GM19463 (cell line): ENCODE results near the gene AUTS2.

Experiments used
- ATAC-seq: cut with Tn5 transposase; IDR thresholded peaks from one replicate; pipeline ENCODE4 v1.9.1; 2021; ENCODE audit warnings: mild to moderate bottlenecking, moderate library complexity; ENCODE audit not compliant: unreplicated experiment

Gene AUTS2

GRCh38 chr7:69751026-69751425, 152.8 kb downstream of the AUTS2 start:
- ATAC-seq = no peak

DNA sequence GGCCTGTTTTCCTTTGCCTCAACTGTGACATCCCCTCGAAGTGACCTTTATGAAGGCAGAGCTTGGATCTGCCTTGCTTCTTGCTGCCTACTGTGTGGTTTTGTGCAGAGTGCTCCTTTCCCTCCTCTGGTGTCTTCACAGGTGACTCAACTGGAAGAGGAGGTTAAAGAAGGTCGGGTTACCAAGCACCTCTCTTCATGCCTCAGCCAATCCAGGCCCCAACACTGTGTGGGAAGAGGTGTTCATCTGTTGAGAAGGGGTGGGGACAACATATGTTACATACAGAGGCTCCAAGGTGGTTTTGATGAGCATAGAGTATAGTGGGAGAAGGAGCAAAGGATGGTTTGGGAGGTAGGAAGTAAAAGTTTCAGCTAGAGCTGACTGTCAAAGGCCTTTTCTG, 155.7 kb downstream of the AUTS2 start:
- ATAC-seq = no peak

- ATAC-seq = no peak
These were observed 156.2 kb downstream of the AUTS2 start for GRCh38 chr7:69754476-69754875.

GRCh38 chr7:69756235-69756634, 158.0 kb downstream of the AUTS2 start:
- no peak for ATAC-seq

DNA sequence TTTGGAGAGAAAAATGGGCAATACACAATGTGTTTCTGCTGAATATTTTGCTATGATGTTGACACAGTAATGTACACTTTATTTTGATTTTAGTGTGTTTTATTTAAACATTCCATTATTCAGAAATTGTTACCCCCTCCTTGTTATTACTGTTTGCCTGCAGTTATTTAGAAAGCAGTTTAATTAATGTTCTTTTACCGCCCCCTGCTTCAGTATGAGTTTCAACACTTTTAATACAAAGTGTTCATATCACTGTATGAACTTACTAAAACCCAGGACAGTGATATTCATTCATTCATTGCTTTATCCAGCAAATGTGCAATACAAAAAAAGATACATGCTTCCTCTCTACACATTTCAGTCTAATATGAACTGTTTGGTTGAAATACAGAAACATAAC, 159.3 kb downstream of the AUTS2 start:
- no peak for ATAC-seq

DNA sequence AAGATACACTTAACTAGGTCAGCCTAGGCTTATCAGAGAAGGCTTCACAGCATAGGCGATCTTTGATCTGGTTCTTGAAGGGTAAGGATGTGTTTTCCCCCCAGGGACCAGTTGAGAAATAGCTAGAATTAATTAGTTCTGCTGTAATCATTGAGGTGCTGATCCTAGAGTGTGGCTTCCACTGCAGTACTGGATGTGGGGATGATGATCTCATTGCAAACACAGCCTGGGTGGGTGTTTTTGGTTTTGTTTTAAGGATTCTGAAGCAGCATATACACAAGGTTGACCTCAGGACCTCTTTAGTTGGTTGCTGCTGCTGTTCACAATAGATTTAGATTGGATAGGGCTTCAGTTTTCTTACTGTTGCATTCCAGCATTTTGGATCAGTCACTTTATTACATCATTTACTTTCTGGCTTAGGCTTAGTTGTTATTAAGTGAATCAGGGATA, 159.7 kb downstream of the AUTS2 start:
- ATAC-seq = no peak

- ATAC-seq = no peak
These were observed 161.1 kb downstream of the AUTS2 start for GRCh38 chr7:69759373-69759772.

- ATAC-seq = no peak
These were observed 163.1 kb downstream of the AUTS2 start for GRCh38 chr7:69761290-69761922.

DNA sequence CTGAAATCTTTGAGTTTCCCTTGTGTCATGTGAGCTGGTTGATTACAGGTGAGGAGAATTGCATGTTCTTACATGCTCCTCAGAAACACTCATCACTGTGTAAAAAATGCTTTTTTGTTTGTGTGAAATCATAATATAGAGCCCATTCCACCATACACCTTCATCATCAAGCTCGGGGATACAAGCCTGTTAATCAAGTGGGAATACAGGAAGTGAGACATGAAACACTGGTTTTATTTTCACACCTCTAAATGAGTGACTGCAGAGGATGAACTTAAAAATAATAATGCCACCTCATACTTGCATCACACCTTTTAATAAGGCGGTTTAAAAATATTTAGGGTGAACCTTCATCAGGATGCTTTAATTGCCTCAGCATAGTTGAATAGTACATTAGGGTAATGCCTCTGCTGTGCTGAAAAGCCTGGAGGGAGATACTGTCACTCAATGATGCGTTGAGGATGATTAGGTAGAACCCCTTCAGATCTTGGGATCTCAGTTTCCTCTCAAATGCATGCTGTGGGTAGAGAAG, 164.6 kb downstream of the AUTS2 start:
- ATAC-seq = peak; percentile 63

DNA sequence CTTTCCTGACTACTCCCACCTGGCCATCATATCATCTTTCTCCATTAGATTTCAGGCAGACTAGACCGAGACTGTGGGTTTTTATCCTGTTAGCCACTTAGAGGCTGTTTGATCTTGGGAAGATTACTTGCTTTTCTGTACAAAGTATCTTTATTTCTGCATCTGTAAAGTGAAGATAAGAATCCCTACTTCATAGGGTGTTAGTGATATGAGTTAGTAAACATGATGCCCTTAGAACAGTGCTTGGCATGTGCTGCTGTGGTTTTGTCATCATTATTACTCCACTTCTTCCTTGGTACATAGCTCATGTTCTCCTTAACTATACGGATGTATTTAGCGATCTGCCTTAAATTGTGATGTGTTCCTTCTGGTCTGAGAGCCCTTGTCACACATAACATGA, 165.2 kb downstream of the AUTS2 start:
- ATAC-seq = no peak

GRCh38 chr7:69764147-69764546, 165.9 kb downstream of the AUTS2 start:
- no peak for ATAC-seq

DNA sequence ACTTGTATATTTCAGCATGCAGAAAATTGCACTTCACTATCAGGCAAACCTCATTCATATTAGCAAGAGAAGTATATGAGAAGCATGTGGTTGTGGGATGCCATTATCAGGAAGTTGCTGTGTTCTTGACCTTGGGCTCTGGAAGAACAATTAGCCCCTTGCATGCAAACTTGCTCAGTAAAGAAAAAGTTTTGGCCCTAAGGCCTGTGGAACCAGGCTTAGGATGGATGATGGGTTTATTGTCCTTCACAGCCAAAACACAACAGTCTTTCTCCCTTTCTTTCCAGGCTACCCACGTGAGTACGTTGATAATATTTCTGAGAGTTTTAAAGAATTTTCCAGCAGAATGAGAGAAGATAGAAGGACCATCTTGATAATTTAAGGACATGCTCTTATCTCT, 166.4 kb downstream of the AUTS2 start:
- no peak for ATAC-seq

DNA sequence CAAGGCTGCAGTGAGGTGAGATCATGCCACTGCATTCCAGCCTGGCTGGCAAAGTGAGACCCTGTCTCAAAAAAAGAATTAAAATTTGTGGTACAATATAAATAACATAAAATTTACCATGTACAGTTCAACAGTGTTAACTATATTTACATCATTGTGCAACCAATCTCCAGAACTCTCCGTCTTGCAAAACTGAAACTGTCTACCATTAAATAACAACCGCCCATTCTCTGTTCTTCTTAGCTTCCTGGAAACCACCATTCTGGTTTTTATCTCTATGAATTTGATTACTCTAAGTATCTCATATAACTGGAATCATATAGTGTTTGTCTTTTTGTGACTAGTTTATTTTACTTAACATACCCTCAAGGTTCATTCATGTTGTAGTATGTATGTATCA, 167.6 kb downstream of the AUTS2 start:
- ATAC-seq = no peak

DNA sequence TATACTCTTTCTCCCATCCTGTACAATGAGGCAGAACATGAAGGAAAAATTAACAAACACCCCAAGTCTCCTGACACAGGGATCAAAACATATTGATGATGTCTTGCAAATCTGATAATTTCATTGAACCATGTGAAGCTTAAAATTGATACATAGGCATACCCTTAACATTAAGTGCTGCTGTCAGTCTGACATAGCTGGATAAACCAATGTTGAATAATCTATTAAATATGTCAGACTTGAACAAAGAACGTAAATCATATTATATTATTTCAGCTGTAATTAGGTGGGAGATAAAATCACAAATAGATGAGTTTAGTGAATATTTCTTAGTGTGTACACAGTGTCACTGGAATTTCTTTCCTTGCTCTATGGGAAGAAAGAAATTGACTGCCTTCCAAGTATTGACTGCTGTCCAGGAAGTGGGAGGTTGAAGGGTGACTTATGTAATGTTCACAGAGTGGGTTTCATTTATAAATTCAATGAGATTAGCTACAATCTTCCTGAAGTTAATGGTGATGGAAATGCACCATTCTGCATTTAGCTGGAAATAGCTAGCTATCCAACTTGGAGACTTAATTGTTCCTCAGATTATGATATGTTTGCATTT, 170.8 kb downstream of the AUTS2 start:
- no peak for ATAC-seq

- ATAC-seq = no peak
These were observed 171.6 kb downstream of the AUTS2 start for GRCh38 chr7:69769826-69770225.

GRCh38 chr7:69770613-69771012, 172.3 kb downstream of the AUTS2 start:
- ATAC-seq = no peak

GRCh38 chr7:69772718-69773436, 174.6 kb downstream of the AUTS2 start:
- no peak for ATAC-seq

DNA sequence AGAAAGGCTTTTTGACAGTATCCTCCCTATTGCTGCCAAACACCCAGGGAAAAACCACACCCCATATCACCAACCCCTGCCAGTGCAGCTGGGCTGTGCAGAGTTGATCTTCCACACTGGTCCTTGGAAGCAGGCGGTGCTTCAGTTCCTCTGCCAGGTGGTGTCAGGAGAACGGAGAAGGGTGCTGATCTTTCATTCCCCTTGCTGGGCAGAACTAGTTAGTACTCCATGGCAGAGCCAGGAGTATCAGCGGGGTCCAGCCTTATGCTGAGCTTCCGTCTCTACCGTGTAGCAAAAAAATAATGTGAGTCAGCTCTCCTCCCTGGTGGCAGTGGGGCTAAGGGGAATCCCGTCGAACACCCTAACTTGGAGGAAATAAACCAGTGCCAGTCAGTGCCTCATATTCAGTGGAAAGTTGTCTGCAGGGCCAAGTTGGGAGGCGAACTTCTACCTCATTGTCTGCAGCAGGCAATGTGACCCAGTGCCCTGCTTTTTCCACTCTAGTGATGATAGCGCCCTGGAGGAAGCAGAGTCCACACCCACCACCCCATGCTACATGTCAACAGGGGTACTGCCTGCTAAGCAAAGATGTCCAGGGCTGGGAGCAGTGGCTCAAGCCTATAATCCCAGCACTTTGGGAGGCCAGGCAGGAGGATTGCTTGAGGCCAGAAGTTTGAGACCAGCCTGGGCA, 175.4 kb downstream of the AUTS2 start:
- ATAC-seq = no peak

DNA sequence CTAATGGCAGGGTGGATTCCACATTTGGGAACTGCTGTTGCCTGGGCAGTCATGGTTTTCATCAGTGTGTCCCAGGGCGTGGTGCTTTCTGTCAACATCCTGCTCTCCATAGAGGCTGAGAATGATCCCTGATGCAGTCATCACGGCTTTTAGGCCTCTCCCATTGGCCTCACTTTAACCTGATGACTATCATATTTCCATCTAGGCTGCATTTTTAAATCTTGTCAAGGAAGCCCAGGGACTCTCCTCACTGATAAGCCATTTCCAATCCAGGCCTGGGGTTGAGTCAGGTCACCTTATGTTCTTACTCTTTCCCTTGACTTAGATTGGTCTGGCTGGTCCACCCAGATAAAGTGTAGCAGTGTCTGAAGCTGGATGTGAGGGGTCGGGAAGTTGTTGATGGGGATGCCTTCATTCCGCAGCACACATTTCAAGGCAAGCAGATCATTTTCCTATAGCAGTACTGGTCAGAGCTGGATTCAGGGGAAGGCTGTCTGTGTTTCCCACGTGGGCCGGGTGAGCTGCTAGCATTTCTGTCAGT, 177.0 kb downstream of the AUTS2 start:
- no peak for ATAC-seq

GRCh38 chr7:69776611-69777010, 178.3 kb downstream of the AUTS2 start:
- ATAC-seq = no peak

DNA sequence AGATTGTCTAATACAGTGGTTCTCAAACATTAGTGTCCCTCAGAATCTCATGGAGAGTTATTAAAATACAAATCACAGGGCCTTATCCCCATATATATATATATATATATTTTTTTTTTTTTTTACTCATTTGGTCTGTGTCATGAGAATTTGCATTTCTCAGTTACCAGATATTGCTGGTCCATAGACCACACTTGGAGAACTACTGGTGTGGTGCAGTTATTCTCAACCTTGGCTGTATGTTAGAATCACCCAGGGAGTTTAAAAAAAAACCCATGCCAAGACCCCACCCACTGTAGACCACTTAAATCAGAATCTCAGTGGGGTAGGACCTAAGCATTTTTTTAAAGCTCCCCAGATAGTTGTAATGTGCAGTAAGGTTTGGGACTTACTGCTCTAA, 179.9 kb downstream of the AUTS2 start:
- no peak for ATAC-seq
